LHCN-M2 (cell line): Measurements from ENCODE around the gene ACSS3. TPM values are rescaled to one million over a fixed set of nuclear protein-coding genes. Genes with fewer than 3 reads are reported as not detected.
"Not testable (repeated sequence)": the region's sequence is repeated elsewhere in the genome, so short reads cannot be mapped to it uniquely, and the experiment has no call there.

Source experiments
- DNase-seq: peaks from one replicate; pipeline ENCODE4 v3.0.0-alpha.2; 2012; ENCODE audit warnings: low read depth
- total RNA-seq: library from RNA; depleted of rRNA; stranded (reverse); fragments of >200 nt; gene quantifications from 2 replicates; pipeline ENCODE4 v1.2.3, GENCODE V29; 2014

ACSS3 gene
- total RNA-seq, 1 experiment from 2014 or later = 6.8 TPM

DNA sequence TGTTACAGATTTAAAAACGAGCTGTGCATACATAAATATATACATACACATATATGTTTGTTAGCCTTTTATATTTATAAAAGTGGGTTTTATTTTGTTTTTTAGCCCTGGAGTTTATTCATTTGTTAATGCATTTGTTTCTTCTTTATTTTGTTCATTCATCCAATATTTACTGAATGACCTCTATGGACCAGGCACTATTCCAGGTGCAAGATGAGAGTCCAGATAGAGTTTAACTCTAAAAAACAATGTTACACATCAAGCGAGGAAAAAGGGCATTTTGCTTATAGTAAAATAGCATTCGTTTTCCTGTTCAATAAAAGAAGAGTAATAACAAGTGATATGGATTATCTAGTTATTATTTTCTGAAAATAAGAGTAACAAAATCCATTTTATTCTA lies 14.2 kb downstream of the ACSS3 start:
- no peak for DNase-seq

DNA sequence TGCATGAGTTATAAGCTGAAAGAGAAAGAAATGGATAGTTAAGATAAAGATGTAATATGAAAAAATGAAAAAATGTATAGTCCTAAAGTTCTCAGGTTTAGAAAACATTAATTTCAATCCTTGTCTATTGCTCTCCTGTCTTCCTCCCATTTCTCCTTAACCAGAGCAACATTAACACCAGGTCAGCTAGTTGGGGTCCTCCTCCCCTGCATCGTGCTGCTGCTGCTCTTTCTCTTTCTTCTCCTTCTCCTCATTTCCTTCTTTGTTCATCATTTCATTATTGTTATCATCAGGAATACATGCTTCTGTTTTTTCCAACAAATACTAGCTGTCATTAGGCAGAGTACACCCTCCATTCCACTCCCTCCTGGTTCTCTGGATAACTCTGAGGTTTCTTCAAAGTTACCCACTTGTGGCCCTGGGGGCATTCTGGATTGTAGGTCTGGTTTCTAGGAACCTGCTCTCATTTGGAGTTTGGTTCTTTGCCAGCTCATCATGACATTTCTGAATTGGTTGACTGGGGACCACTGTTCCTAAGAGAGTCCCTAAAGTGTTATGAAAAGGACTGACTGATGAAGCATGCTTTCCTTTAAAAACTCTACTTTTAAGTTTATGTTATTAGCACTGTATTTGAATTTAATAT lies 17.0 kb downstream of the ACSS3 start:
- DNase-seq = no peak

DNA sequence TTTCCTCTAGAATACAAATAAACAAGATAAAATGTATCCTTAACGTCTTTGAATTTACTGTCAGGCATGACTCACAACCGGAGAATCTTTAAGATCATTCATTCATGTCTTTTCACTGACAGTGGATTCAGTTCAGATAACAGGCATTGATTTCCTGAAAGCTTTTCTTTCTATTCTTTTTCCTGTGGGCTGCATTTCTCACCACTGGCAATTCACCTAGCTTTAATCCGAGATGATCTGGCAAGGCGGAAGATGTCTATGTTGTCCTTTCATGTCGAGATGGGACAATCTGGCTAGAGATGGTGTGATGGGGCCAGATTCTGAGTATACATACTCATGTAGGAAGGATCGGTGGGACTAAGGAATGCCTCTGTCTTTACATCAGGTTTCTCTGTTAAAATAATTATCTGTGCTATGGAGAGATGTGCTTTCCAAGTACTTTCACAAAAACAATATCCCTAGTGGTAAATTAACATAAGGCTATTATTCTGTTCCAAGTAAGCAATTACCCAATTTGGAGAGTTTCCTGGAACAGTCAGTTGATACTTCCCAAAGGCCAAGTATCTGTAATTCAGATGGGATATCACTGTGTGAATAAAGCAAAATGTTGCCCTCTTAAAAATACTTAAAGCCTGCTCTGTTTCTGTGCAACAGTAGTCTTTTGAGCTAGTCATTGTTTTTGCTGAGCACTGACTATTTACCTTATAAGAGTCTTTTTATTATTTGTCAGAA lies 17.8 kb downstream of the ACSS3 start:
- DNase-seq = no peak

DNA sequence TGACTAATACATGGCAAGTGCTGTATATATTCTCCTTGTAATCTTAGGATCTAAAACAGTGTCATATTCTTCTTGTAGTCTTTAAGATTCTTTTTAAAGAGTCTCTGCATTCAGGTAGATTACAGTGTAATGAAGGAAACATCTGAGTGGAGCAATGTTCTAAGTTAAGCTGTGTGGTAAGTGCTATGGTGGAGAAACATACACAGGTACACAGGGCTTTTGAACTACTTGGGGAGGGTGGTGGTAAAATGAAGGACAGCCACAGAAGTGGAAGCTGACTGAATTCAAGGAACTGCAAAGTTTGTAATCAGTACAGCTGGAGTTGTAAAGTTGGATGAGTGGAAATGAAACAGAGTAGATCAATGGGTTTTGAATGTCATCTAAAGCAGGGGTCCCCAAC lies 27.8 kb downstream of the ACSS3 start:
- no peak for DNase-seq

DNA sequence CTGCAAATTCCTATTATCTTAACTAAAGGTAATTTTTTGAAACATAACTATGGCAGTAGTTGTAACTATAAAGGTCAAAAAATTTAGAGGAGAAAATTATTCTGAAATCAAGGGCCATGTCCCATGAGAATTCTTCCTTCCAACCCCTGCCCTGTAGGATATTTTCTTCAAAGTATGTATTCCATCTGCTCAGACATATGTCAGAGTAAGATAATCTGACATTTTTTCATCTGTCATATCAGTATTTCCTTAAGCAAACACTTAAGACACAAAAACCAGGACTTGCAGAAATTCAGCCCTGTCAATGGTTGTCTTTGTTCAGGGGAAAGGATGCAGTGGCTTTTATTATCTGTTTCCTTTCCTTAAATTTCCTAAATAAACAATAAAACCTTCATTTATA lies 36.3 kb downstream of the ACSS3 start:
- DNase-seq = no peak

DNA sequence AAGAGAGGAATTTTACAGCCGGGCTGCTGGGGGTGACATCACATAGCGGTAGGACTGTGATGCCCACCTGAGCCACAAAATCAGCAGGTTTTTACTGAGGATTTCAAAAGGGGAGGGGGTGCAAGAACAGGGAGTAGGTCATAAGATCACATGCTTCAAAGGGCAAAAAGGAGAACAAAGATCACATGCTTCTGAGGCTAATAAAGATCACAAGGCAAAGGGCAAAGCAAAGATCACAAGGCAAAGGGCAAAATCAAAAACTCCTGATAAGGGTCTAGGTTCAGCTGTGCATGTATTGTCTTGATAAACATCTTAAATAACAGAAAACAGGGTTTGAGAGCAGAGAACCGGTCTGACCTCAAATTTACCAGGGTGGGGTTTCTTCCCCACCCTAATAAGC lies 41.2 kb downstream of the ACSS3 start:
- DNase-seq = not testable (repeated sequence)

DNA sequence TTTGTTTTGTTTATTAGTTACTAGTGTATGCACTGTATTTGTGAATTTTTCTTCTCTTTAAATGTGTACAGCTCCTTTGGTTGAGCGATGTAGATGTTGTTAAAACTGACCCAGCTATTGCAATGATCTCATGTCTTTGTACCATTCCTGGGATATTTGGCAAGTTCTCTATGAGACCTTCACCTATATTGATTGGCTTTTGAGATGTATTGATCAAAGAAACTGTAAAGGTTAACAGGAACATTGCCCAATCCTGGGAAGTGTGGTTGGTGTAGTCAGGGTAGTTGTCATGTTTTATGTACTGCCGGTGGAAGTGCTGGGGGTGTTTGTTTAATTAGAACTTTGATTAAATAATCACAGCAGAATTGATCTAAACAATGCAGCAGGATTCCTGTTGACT lies 43.1 kb downstream of the ACSS3 start:
- DNase-seq = no peak

DNA sequence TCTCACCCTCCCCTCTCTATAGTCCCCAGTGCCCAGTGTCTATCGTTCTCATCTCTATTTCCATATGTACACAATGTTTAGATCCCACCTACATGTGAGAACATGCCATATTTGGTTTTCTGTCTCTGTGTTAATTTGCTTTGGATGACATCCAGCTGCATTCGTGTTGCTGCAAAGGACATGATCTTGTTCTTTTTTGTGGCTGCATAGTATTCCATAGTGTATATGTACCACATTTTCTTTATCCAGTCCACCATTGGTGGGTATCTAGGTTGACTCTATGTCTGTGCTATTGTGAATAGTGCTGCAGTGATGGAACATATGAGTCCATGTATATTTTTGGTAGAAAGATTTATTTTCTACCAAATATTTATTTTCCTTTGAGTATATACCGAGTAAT lies 45.7 kb downstream of the ACSS3 start:
- DNase-seq = no peak

DNA sequence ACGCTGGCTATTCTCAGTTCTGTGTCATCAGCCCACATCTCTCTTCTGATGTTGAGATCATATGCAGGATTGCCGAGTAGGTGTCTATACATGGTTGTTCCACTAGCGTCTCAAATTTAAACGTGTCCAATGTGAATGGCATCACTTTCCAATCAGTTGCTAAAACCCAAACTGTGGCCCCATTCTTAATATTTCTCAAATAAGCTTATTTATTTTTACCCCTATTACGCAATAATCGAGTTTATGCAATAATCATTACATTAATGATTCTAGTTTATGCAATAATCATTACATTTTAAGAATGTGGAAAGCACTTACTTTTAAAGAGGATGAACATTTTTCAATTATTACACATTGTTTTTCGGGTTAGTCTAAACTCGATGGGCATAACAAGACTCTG lies 47.8 kb downstream of the ACSS3 start:
- DNase-seq = no peak

DNA sequence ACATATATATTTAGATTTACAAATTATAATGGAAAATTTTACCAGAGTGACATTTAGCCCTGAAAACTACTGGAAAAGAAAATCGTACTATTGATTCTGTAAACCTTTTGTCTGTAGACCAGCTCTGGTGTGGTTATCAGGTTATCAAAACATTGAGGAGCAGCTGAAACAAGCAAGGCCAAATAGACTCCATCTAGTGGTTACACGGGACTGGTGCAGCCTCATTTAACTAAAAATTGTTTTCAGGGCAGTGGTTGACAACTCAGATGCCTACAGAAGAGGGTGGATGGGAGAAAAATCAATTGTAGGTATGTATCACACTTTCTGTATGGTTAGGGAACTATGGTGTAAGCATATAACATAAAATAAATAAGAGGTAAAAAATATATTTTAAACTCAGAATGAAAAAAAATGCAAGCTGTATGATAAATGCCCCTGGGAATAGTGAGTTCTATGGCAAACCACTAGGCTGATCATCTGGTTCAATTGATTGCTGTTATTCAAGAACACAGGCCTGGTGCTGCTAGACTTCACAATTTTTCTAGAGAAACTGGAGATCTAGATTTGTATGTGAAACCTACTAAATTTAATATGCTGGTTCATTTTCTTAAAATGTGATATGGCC lies 51.2 kb downstream of the ACSS3 start:
- peak; percentile 52 for DNase-seq

DNA sequence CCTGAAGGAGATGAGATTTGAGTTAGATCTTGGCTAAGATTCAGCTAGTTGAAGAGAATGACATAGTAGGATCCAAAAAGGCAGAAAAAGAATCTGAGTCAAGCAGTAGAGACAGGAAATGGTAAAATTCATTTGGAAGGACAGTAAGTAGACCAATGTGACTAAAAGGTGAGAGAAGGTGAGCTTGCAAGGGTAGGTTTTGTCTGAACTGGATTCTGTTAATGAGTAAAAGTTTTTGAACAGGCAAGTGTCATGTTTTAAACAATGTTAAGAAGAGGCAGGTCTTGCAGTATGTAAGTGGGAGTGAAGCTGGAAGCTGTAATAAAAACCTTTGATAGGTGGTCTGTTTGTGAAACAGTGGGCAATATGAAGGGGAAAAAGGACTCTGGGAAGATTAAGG lies 58.6 kb downstream of the ACSS3 start:
- no peak for DNase-seq

DNA sequence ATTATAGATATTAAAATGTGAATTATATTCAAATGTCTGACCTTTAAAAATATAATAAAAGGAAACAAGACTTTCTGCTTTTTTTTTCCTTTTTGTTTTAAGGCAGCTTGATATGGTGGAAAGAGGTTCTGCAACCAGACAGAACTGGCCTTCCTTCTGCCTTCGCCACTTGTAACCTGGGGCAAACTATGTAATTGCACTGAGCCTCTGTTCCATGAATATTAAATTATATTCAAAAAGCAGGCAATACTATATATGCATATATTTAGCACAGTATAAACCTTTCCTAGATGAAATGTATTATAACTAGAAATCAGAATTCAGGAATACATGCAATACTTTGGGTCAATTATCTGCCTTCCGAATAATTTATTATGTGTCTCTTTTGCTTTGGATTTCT lies 59.9 kb downstream of the ACSS3 start:
- DNase-seq = no peak

DNA sequence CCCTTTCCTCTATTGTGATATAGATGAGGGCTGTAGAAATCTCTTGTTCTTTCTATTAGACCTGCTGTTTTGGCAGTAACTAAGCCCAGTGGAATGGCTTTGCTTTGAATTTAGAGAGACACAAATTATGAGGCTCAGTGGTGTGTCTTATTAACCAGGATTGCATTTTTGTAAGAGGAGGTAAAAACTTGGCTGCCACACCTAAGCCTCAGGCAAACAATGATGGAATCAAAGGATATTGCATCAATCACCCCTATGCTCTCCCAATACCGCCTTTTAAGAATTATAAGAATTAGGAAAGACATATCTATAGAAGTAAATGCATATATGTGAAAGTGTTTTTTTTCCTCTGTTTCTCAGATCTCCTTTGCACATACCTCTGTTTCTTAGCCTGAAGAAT lies 63.3 kb downstream of the ACSS3 start:
- no peak for DNase-seq

DNA sequence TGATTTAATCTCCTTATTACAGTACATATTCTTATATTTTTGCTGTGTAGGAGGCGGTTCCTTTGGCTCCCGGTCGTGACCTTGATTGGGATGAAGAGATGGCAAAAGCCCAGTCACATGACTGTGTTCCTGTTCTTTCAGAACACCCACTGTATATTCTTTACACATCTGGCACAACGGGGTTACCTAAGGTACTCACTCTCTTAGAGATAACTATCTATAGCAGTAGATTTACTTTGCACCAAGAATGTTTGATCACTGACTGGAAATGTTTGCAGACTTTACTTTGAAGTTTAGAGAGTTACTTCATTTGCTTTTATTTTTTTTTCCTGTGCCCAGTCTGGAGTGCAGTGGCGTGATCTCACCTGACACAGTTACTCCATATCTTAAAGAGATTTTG lies 65.2 kb downstream of the ACSS3 start:
- DNase-seq = no peak

DNA sequence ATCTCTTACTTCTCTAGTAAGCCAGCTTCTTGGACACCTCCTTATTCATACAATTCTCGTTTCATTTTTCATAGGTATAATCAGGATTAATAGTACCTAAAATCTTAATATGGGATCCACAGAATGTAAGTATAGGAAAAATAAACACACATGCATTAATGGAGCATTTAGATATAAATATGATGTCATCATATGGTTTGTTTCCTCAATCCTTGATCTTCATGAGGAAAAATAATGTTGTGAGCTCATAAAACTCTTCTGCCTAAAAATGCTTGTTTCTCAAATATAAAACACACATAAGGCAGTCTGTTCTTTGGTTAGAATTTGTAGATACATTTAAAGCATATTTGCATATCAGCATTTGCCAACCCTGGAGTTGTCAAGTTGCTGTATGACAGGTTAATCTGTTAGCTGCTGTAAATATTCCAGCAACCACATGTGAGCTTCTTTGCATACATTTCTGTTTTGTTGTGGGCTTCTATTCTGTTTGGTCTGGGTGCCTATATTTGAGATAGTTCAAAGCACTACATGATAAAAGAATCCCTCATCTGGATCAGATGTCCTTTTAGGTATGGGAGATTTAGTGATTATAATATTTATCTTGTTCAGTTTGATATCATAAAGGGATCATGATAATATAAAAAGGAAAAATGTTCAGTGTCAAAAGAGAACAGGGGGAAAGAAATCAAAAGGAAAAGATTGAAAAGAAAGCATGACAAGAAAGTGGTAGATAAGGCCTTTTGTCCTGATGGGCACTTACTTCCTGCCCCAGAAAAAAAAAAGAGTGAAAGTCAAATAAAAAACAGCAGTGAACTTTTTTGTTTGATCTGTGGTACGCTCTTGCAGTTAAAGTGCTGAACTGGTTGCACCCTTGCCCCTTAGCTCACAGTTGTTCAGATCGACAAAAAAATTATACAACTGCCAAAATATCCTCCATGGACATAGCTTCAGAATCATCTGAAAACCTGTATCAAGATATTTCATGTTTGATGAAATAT lies 68.6 kb downstream of the ACSS3 start:
- no peak for DNase-seq

DNA sequence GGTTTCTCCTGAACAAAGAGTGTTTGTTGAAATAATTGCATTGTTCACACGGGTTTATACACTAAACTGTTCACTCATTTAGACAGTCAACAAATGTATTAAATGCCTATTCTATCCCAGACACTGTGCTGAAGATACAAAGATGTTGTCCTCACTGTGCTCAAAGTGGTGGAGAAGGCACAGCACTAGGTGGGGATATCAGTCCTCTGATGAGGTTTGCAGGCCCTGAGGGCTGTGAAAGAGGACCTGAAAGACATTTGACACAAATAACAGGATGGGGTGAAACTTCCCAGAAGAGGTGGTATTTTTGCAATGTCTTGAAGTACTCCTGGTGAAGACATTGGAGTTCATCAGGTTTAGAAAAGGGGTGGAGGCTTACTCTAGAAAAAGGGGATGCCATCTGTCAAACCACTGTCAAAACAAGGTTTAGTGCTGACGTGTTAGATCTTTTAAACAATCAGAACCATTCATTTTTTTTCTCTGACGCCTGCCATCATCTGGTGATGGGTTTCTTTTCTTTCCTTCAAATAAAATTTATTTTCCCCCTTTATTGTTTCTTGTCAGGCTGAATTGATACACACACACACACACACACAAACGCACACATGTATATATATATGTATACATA lies 69.5 kb downstream of the ACSS3 start:
- DNase-seq = no peak

DNA sequence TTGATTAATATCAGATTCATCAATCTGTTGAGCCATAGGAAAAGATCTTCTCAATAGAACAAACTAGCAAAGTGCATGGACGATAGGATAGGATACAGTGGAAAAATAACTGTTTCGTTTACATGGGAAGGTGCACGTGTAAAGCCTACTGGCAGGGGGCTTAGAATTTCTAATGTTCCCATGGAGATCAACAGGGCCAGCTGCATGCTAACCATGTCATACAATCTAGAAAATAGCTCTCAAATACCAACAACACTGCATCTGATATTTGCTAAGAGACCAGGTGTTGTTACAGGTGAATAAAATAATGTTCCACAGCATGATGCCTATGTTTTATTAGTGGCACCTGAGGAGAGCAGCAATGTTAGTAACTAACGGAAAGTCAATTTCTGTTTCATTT lies 72.5 kb downstream of the ACSS3 start:
- DNase-seq = no peak

DNA sequence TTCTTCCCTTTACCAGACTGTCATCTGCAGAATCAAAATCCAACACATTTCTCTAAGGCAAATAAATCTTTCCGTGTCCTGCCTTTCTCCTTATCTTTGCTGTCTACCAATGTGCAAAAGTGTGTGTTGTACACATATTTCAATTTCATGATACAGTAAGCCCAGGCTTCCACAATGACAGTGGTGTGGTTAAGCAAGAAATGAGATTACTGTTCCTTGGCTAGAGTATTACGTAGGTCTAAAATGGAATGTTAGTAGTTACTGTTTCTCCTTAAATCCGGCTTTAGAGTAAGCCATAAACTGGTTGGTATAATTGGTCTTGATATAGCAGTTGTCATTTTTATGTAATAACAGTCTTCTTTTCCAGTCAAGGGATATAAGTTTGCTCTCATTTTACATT lies 82.0 kb downstream of the ACSS3 start:
- no peak for DNase-seq

DNA sequence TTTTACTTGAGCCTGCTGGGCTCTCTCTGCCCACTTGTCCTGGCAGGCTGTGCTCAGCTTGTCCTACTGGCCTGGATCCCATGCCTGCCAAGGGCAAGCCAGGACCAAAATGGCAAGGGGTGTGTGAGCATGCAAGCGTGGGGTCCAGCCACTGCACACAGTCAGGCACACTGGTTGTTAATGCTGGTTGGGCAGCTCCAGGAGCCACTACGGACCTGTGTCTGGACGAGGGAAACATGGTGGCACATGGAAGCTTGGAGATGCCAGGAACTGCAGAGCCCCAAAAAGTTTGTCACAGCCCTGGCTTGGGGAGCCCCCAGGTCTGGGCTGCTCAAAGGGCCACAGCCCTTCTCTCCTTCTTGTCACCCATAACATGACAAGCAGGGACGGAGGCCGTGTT lies 83.8 kb downstream of the ACSS3 start:
- no peak for DNase-seq

DNA sequence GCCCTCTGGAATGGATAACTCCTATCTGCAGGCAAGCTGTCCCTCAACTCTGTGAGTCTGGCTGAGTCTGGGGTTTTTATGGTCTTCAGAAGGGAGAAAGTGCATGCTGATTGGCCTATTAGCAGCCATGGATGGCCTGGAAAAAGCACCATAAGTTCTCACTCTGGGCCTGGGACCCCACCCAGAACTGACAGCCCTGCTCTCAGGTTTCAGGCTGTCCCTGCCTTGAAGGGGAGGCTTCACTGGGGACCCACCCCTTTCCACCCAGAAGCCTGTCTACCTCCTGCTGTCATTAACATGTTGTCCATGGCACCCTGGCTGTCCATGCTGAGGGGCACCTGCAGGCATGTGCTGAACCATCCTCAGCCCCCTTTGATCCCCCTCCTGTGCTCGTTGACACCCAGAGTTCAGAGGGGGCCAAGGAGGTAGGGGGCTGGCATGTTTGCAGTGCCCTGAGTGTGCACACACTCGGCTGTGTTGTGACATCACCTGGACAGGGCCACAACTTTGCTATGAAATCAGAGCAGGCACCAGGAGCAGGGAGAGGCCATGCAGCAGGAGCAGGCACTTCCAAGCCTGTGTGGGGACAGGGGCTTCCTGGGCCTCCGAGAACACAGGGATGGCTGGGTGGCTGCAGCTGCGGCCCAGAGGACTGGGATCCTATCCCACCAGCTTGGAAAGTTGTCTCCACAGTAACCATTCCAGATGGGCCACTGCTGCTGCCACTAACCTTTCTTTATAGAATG lies 84.7 kb downstream of the ACSS3 start:
- no peak for DNase-seq

DNA sequence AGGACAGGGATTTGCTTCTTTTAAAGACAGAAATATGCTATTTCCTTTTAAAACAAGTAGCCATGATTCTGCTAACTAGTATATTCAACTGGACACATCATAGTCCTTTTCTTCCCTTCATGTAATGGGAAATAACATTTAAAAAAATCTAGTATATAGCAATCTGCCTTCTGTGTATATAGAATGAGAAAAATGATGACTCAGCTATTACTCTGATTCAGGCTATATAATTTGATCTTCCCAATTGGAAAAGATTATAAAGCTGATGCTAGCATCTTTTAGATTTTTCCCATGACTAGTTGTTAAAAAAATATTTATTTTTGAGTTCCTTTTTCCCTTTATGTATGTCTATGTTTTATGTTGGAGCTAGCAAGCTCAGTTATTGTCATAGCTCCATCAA lies 86.9 kb downstream of the ACSS3 start:
- no peak for DNase-seq
